Astrocyte (in vitro differentiated cells and primary cell): ENCODE measurements around the gene AK5. TPM values are rescaled to one million over a fixed set of nuclear protein-coding genes. Genes with fewer than 3 reads are reported as not detected.

Experiments used
- DNase-seq: peaks from one replicate; pipeline ENCODE4 v3.0.0-alpha.2; 2010; ENCODE audit warnings: low read depth
- FAIRE-seq: peaks from 2 replicates; lab custom pipeline; 2011; peaks lifted over from hg19 to GRCh38; lab: Jason Lieb, UNC
- H2AFZ ChIP-seq: 2 replicates; pipeline ENCODE4 v1.6.0; 2012; ENCODE audit warnings: low read depth, low read length, inconsistent platforms
- H3K27ac ChIP-seq: 2 replicates; pipeline ENCODE4 v1.5.1; 2011; ENCODE audit warnings: low read depth, low read length, inconsistent platforms
- H3K27me3 ChIP-seq: 2 replicates; pipeline ENCODE4 v1.6.0; 2011; ENCODE audit warnings: low read length, inconsistent platforms; ENCODE audit not compliant: insufficient read depth
- H3K36me3 ChIP-seq: 2 replicates; pipeline ENCODE4 v1.5.1; 2011; ENCODE audit warnings: low read length, inconsistent platforms; ENCODE audit not compliant: insufficient read depth
- H3K4me1 ChIP-seq: 2 replicates; pipeline ENCODE4 v1.5.1; 2011; ENCODE audit warnings: low read length, inconsistent platforms; ENCODE audit not compliant: insufficient read depth
- H3K4me2 ChIP-seq: 2 replicates; pipeline ENCODE4 v1.6.0; 2012; ENCODE audit warnings: low read length, inconsistent platforms
- H3K4me3 ChIP-seq: 2 replicates; pipeline ENCODE4 v1.5.1; 2011; ENCODE audit warnings: low read depth, mild to moderate bottlenecking, low read length, inconsistent platforms; ENCODE audit not compliant: insufficient read depth
- H3K79me2 ChIP-seq: 2 replicates; pipeline ENCODE4 v1.6.0; 2012; ENCODE audit warnings: mild to moderate bottlenecking, low read length, inconsistent platforms; ENCODE audit not compliant: insufficient read depth
- H3K9ac ChIP-seq: 2 replicates; pipeline ENCODE4 v1.6.0; 2012; ENCODE audit warnings: mild to moderate bottlenecking, low read length, inconsistent platforms
- H3K9me3 ChIP-seq: 2 replicates; pipeline ENCODE4 v1.5.1; 2012; ENCODE audit warnings: low read depth, mild to moderate bottlenecking, low read length, inconsistent platforms; ENCODE audit not compliant: insufficient read depth
- H4K20me1 ChIP-seq: 2 replicates; pipeline ENCODE4 v1.6.0; 2012; ENCODE audit warnings: low read length, inconsistent platforms; ENCODE audit not compliant: insufficient read depth
- H3K27ac Mint-ChIP-seq: one replicate; pipeline ENCODE4 v1.8.0; 2021; ENCODE audit warnings: mild to moderate bottlenecking, mixed read lengths; ENCODE audit not compliant: unreplicated experiment
- H3K27me3 Mint-ChIP-seq: one replicate; pipeline ENCODE4 v1.8.0; 2021; ENCODE audit warnings: low read depth, mixed read lengths; ENCODE audit not compliant: unreplicated experiment
- H3K36me3 Mint-ChIP-seq: one replicate; pipeline ENCODE4 v1.8.0; 2021; ENCODE audit warnings: low read depth, mixed read lengths; ENCODE audit not compliant: unreplicated experiment
- H3K4me1 Mint-ChIP-seq: one replicate; pipeline ENCODE4 v1.8.0; 2021; ENCODE audit warnings: low read depth, mixed read lengths; ENCODE audit not compliant: unreplicated experiment
- H3K4me3 Mint-ChIP-seq: one replicate; pipeline ENCODE4 v1.8.0; 2021; ENCODE audit warnings: mild to moderate bottlenecking, moderate library complexity, mixed read lengths; ENCODE audit not compliant: unreplicated experiment
- H3K9me3 Mint-ChIP-seq: one replicate; pipeline ENCODE4 v1.8.0; 2021; ENCODE audit warnings: mild to moderate bottlenecking, mixed read lengths; ENCODE audit not compliant: unreplicated experiment
- CTCF ChIP-seq: IDR thresholded peaks from 2 replicates; pipeline ENCODE4 v1.5.1; 2011; ENCODE audit warnings: low read depth, mild to moderate bottlenecking, inconsistent platforms, low read length, moderate library complexity; ENCODE audit not compliant: insufficient read depth
- EZH2 ChIP-seq: IDR thresholded peaks from 2 replicates; pipeline ENCODE4 v1.6.1; 2012; ENCODE audit warnings: mild to moderate bottlenecking, low read length, inconsistent platforms; ENCODE audit not compliant: insufficient read depth
- total RNA-seq: library from RNA; stranded (reverse); gene quantifications from 2 replicates; pipeline ENCODE4 v1.2.1, GENCODE V29; 2021

Gene AK5
- total RNA-seq, 1 donor from 2014 or later, result 4.4 TPM

- Histone ChIP-seq H2AFZ (no peak overlapping the region), H3K4me1 (no peaks in the 10 kb centered on the region), H3K79me2 (no peaks in the 10 kb centered on the region), H3K9ac (no peak overlapping the region), H3K27me3 (no peaks in the 10 kb centered on the region), H4K20me1 (no peaks in the 10 kb centered on the region), H3K36me3 (no peaks in the 10 kb centered on the region), H3K4me3 (no peak overlapping the region), H3K9me3 (no peaks in the 10 kb centered on the region), H3K4me2 (no peak overlapping the region), H3K27ac (no peak overlapping the region)
- Mint-ChIP-seq H3K4me3 (no peak overlapping the region), H3K27ac (peak overlapping the region; percentile 55), H3K9me3 (peaks cover 2% of the 10 kb centered on the region), H3K36me3 (no peaks in the 10 kb centered on the region), H3K4me1 (peaks cover 8% of the 10 kb centered on the region), H3K27me3 (no peaks in the 10 kb centered on the region)
- DNase-seq, result no peak
- FAIRE-seq, result no peak
- TF ChIP-seq CTCF (no peak), EZH2 (no peak)
These were observed 103.7 kb downstream of the AK5 start for GRCh38 chr1:77385551-77385950.

- Mint-ChIP-seq H3K9me3 (no peaks in the 10 kb centered on the region), H3K27ac (peak overlapping the region; percentile 3), H3K27me3 (no peaks in the 10 kb centered on the region), H3K4me3 (no peak overlapping the region), H3K4me1 (peaks cover 8% of the 10 kb centered on the region), H3K36me3 (no peaks in the 10 kb centered on the region)
- no peak overlapping the region for H3K4me2 ChIP-seq
- TF ChIP-seq CTCF (no peak), EZH2 (no peak)
- no peaks in the 10 kb centered on the region for H3K4me1 ChIP-seq
- no peak overlapping the region for H2AFZ ChIP-seq
- DNase-seq (no peak), FAIRE-seq (no peak)
- no peaks in the 10 kb centered on the region for H3K27me3 ChIP-seq
- H4K20me1 ChIP-seq, result no peaks in the 10 kb centered on the region
- H3K36me3 ChIP-seq, result no peaks in the 10 kb centered on the region
- no peak overlapping the region for H3K27ac ChIP-seq
- H3K79me2 ChIP-seq, result no peaks in the 10 kb centered on the region
- no peak overlapping the region for H3K4me3 ChIP-seq
- H3K9ac ChIP-seq, result no peak overlapping the region
- no peaks in the 10 kb centered on the region for H3K9me3 ChIP-seq
These were observed 104.5 kb downstream of the AK5 start for GRCh38 chr1:77386276-77386675.

GRCh38 chr1:77387553-77387952 lies 105.7 kb downstream of the AK5 start:
- Histone ChIP-seq H4K20me1 (no peaks in the 10 kb centered on the region), H3K4me2 (no peak overlapping the region), H3K9ac (no peak overlapping the region), H3K79me2 (no peaks in the 10 kb centered on the region), H3K4me3 (no peak overlapping the region), H2AFZ (no peak overlapping the region), H3K9me3 (no peaks in the 10 kb centered on the region), H3K27me3 (no peaks in the 10 kb centered on the region), H3K27ac (no peak overlapping the region), H3K36me3 (no peaks in the 10 kb centered on the region), H3K4me1 (no peaks in the 10 kb centered on the region)
- FAIRE-seq, result no peak
- DNase-seq, result no peak
- TF ChIP-seq CTCF (no peak), EZH2 (no peak)
- Mint-ChIP-seq H3K27me3 (no peaks in the 10 kb centered on the region), H3K9me3 (no peaks in the 10 kb centered on the region), H3K4me1 (peaks cover 8% of the 10 kb centered on the region), H3K27ac (no peak overlapping the region), H3K36me3 (no peaks in the 10 kb centered on the region), H3K4me3 (no peak overlapping the region)
